H9 (cell line): ENCODE data around the gene COL4A1. TPM values are rescaled to one million over a fixed set of nuclear protein-coding genes. Genes with fewer than 3 reads are reported as not detected.

ENCODE experiments used
- DNase-seq: peaks from one replicate; pipeline ENCODE4 v3.0.0-alpha.2; 2017
- H2AFZ ChIP-seq: one replicate; pipeline ENCODE4 v1.6.1; 2013; ENCODE audit warnings: mild to moderate bottlenecking, low read length, control low read depth, moderate library complexity
- H2AK5ac ChIP-seq: 2 replicates; pipeline ENCODE4 v1.6.1; 2013; ENCODE audit warnings: low read length, control low read depth, mixed read lengths; ENCODE audit not compliant: insufficient read length
- H2BK120ac ChIP-seq: one replicate; pipeline ENCODE4 v1.6.1; 2013; ENCODE audit warnings: low read depth, mild to moderate bottlenecking, low read length, control low read depth, inconsistent platforms; ENCODE audit not compliant: poor library complexity, severe bottlenecking
- H2BK12ac ChIP-seq: 2 replicates; pipeline ENCODE4 v1.6.1; 2013; ENCODE audit warnings: low read length, control low read depth, mixed read lengths, low read depth; ENCODE audit not compliant: insufficient read length
- H2BK15ac ChIP-seq: 2 replicates; pipeline ENCODE4 v1.6.1; 2013; ENCODE audit warnings: low read depth, low read length, control low read depth
- H2BK20ac ChIP-seq: one replicate; pipeline ENCODE4 v1.6.1; 2013; ENCODE audit warnings: low read depth, mild to moderate bottlenecking, low read length, control low read depth, inconsistent platforms; ENCODE audit not compliant: poor library complexity, severe bottlenecking
- H2BK5ac ChIP-seq: 2 replicates; pipeline ENCODE4 v1.6.1; 2013; ENCODE audit warnings: low read length, control low read depth, mixed read lengths; ENCODE audit not compliant: insufficient read length
- H3K14ac ChIP-seq: 2 replicates; pipeline ENCODE4 v1.6.1; 2013; ENCODE audit warnings: low read length, control low read depth; ENCODE audit not compliant: insufficient read depth
- H3K18ac ChIP-seq: 2 replicates; pipeline ENCODE4 v1.6.1; 2013; ENCODE audit warnings: low read depth, mild to moderate bottlenecking, mixed read lengths, low read length, control low read depth; ENCODE audit not compliant: insufficient read length
- H3K23ac ChIP-seq: 2 replicates; pipeline ENCODE4 v1.6.1; 2013; ENCODE audit warnings: low read length, control low read depth, mixed read lengths, low read depth; ENCODE audit not compliant: insufficient read length
- H3K23me2 ChIP-seq: 2 replicates; pipeline ENCODE4 v1.6.1; 2013; ENCODE audit warnings: low read depth, mild to moderate bottlenecking, mixed read lengths, low read length, control low read depth; ENCODE audit not compliant: insufficient read length, poor library complexity, severe bottlenecking
- H3K27ac ChIP-seq: 2 replicates; pipeline ENCODE4 v1.5.1; 2013; ENCODE audit warnings: low read length, control low read depth, mixed read lengths, low read depth; ENCODE audit not compliant: insufficient read length
- H3K27me3 ChIP-seq: 2 replicates; pipeline ENCODE4 v1.6.1; 2013; ENCODE audit warnings: low read length, control low read depth, inconsistent platforms; ENCODE audit not compliant: insufficient read depth
- H3K4ac ChIP-seq: 2 replicates; pipeline ENCODE4 v1.6.1; 2013; ENCODE audit warnings: low read depth, mild to moderate bottlenecking, control low read depth, inconsistent platforms, low read length, moderate library complexity
- H3K4me1 ChIP-seq: 2 replicates; pipeline ENCODE4 v1.6.1; 2013; ENCODE audit warnings: low read length, control low read depth, inconsistent platforms; ENCODE audit not compliant: insufficient read depth
- H3K4me2 ChIP-seq: 2 replicates; pipeline ENCODE4 v1.6.1; 2013; ENCODE audit warnings: low read length, control low read depth, mixed read lengths; ENCODE audit not compliant: insufficient read length, insufficient read depth
- H3K56ac ChIP-seq: 2 replicates; pipeline ENCODE4 v1.6.1; 2013; ENCODE audit warnings: low read depth, mild to moderate bottlenecking, mixed read lengths, low read length, control low read depth; ENCODE audit not compliant: insufficient read length
- H3K79me1 ChIP-seq: 2 replicates; pipeline ENCODE4 v1.6.1; 2013; ENCODE audit warnings: low read depth, mild to moderate bottlenecking, moderate library complexity, low read length, control low read depth, inconsistent platforms; ENCODE audit not compliant: insufficient read depth, poor library complexity, severe bottlenecking
- H3K79me2 ChIP-seq: 2 replicates; pipeline ENCODE4 v1.6.1; 2013; ENCODE audit warnings: low read length, control low read depth, inconsistent platforms; ENCODE audit not compliant: insufficient read depth
- H3K9ac ChIP-seq: 2 replicates; pipeline ENCODE4 v1.6.1; 2013; ENCODE audit warnings: low read length, control low read depth, mixed read lengths; ENCODE audit not compliant: insufficient read length; ENCODE audit errors: extremely low read depth
- H3K9me3 ChIP-seq: one replicate; pipeline ENCODE4 v1.6.1; 2013; ENCODE audit warnings: low read depth, low read length, inconsistent platforms; ENCODE audit not compliant: control insufficient read depth
- H3T11ph ChIP-seq: one replicate; pipeline ENCODE4 v1.6.1; 2013; ENCODE audit warnings: mild to moderate bottlenecking, low read length, control low read depth, inconsistent platforms
- H4K20me1 ChIP-seq: one replicate; pipeline ENCODE4 v1.6.1; 2013; ENCODE audit not compliant: control insufficient read depth, insufficient read length, insufficient read depth
- H4K5ac ChIP-seq: 2 replicates; pipeline ENCODE4 v1.6.1; 2013; ENCODE audit warnings: low read depth, mild to moderate bottlenecking, mixed read lengths, low read length, control low read depth; ENCODE audit not compliant: insufficient read length
- H4K8ac ChIP-seq: replicated peaks from 2 replicates; pipeline ENCODE4 v1.6.1; 2013; ENCODE audit warnings: low read length, control low read depth, mixed read lengths, low read depth; ENCODE audit not compliant: insufficient read length
- H4K91ac ChIP-seq: 2 replicates; pipeline ENCODE4 v1.6.1; 2013; ENCODE audit warnings: low read depth, mild to moderate bottlenecking, moderate library complexity, mixed read lengths, low read length, control low read depth; ENCODE audit not compliant: insufficient read length
- H3K27ac Mint-ChIP-seq, 3 experiments: 2 replicates in 2 of 3; 3 replicates in 1 of 3; pipeline ENCODE4 v1.8.0; 2020 to 2021; ENCODE audit warnings: mixed read lengths in 3 of 3, mild to moderate bottlenecking in 1 of 3, moderate library complexity in 1 of 3
- H3K27me3 Mint-ChIP-seq: 2 replicates; pipeline ENCODE4 v1.8.0; 2021; ENCODE audit warnings: low read depth, mild to moderate bottlenecking, moderate library complexity, mixed read lengths
- H3K36me3 Mint-ChIP-seq, 3 experiments: 2 replicates in 2 of 3; 3 replicates in 1 of 3; pipeline ENCODE4 v1.8.0; 2020 to 2021; ENCODE audit warnings: low read depth in 3 of 3, mixed read lengths in 3 of 3; ENCODE audit not compliant: insufficient read depth in 1 of 3
- H3K4me1 Mint-ChIP-seq, 2 experiments: 2 replicates each; pipeline ENCODE4 v1.8.0; 2020; ENCODE audit warnings: mixed read lengths in 2 of 2
- H3K4me3 Mint-ChIP-seq, 2 experiments: 2 replicates in 1 of 2; 3 replicates in 1 of 2; pipeline ENCODE4 v1.8.0; 2020 to 2021; ENCODE audit warnings: mild to moderate bottlenecking in 2 of 2, mixed read lengths in 2 of 2, moderate library complexity in 1 of 2
- H3K9me3 Mint-ChIP-seq, 2 experiments: 2 replicates in 1 of 2; 3 replicates in 1 of 2; pipeline ENCODE4 v1.8.0; 2020; ENCODE audit warnings: mild to moderate bottlenecking in 2 of 2, mixed read lengths in 2 of 2, moderate library complexity in 1 of 2
- WGBS: extraction: QIAGEN DNeasy Blood & Tissue Kit; methylation state at CpG from one replicate; pipeline ENCODE4 v1.1.7; 2013; ENCODE audit warnings: missing lambda C conversion rate, low lambda C conversion rate, mixed read lengths; ENCODE audit not compliant: insufficient read length; ENCODE audit errors: extremely low coverage; 5-methylcytosine and 5-hydroxymethylcytosine counted together
- total RNA-seq: library from RNA; stranded (reverse); gene quantifications from 2 replicates; pipeline ENCODE4 v1.2.1, GENCODE V29; 2021
- TF ChIP-seq, protein P1 (sequence below): fragments of 200-600 bp; sonication (generic); conservative IDR thresholded peaks from 3 replicates; pipeline ENCODE4 v1.8.0; 2021; ENCODE audit warnings: antibody characterized with exemption, mild to moderate bottlenecking

The COL4A1 gene
- total RNA-seq, 1 experiment from 2014 or later, result 73.1 TPM

GRCh38 chr13:110276553-110276950 is 30.4 kb downstream of the COL4A1 start:
- H3K4me3 Mint-ChIP-seq, result no peak overlapping the region
- peaks cover 9 to 12% of the 10 kb centered on the region in 2 experiments for H3K4me1 Mint-ChIP-seq
- Histone ChIP-seq H2BK15ac (no peak overlapping the region), H3K23me2 (no peaks in the 10 kb centered on the region), H3K56ac (no peak overlapping the region), H3K4me2 (no peak overlapping the region), H3K4me1 (no peaks in the 10 kb centered on the region), H3K27ac (no peak overlapping the region), H3K18ac (no peak overlapping the region), H4K5ac (no peak overlapping the region), H2BK20ac (no peak overlapping the region), H3K14ac (no peak overlapping the region), H3K79me1 (no peaks in the 10 kb centered on the region), H3T11ph (no peak overlapping the region), H3K9ac (no peak overlapping the region), H3K9me3 (no peaks in the 10 kb centered on the region), H2AFZ (no peak overlapping the region), H4K91ac (no peak overlapping the region), H3K4ac (no peak overlapping the region), H3K27me3 (no peaks in the 10 kb centered on the region), H2BK120ac (no peak overlapping the region), H2AK5ac (no peak overlapping the region), H3K79me2 (peaks cover 1% of the 10 kb centered on the region; the same call in 1 of the 2 replicates), H3K23ac (no peak overlapping the region), H2BK5ac (no peak overlapping the region), H4K8ac (no peak overlapping the region), H2BK12ac (no peak overlapping the region), H4K20me1 (no peaks in the 10 kb centered on the region)
- H3K36me3 Mint-ChIP-seq, result no peaks in the 10 kb centered on the region; a peak in 1 of 7 replicates
- TF ChIP-seq, protein P1, sequence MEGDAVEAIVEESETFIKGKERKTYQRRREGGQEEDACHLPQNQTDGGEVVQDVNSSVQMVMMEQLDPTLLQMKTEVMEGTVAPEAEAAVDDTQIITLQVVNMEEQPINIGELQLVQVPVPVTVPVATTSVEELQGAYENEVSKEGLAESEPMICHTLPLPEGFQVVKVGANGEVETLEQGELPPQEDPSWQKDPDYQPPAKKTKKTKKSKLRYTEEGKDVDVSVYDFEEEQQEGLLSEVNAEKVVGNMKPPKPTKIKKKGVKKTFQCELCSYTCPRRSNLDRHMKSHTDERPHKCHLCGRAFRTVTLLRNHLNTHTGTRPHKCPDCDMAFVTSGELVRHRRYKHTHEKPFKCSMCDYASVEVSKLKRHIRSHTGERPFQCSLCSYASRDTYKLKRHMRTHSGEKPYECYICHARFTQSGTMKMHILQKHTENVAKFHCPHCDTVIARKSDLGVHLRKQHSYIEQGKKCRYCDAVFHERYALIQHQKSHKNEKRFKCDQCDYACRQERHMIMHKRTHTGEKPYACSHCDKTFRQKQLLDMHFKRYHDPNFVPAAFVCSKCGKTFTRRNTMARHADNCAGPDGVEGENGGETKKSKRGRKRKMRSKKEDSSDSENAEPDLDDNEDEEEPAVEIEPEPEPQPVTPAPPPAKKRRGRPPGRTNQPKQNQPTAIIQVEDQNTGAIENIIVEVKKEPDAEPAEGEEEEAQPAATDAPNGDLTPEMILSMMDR, result no peak
- H3K27me3 Mint-ChIP-seq, result no peaks in the 10 kb centered on the region
- H3K27ac Mint-ChIP-seq, result no peak overlapping the region
- DNase-seq, result no peak
- no CpG with 5 or more reads among the region's 5 CpGs for WGBS
- H3K9me3 Mint-ChIP-seq, result no peaks in the 10 kb centered on the region
